NCI-H128 (cell line): ENCODE results near the gene ZIC5.
"Not testable (repeated sequence)": the region's sequence is repeated elsewhere in the genome, so short reads cannot be mapped to it uniquely, and the experiment has no call there.

Experiments used
- DNase-seq: peaks from one replicate; lab custom pipeline; 2025; ENCODE audit not compliant: unreplicated experiment; lab: John Stamatoyannopoulos, UW

ZIC5 gene

DNA sequence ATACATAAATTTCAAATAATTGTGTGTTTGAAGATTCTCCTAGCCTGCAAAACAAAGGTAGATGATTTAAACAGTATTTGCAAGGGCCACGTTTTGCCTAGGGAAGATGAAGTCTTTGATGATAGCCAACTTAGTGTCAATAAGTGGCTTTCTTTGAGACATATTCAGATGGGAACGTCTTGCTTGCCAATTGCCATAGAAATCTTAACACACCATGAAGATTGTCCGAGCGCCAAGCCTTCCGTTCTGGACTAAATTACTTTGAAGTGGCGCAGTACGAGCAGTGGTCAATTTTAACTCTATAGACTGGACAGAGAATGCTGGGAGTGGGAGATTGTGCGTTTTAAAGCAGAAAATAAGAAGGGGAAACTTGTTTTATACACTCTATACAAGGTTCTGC, 9.9 kb downstream of the ZIC5 start:
- DNase-seq: no peak

DNA sequence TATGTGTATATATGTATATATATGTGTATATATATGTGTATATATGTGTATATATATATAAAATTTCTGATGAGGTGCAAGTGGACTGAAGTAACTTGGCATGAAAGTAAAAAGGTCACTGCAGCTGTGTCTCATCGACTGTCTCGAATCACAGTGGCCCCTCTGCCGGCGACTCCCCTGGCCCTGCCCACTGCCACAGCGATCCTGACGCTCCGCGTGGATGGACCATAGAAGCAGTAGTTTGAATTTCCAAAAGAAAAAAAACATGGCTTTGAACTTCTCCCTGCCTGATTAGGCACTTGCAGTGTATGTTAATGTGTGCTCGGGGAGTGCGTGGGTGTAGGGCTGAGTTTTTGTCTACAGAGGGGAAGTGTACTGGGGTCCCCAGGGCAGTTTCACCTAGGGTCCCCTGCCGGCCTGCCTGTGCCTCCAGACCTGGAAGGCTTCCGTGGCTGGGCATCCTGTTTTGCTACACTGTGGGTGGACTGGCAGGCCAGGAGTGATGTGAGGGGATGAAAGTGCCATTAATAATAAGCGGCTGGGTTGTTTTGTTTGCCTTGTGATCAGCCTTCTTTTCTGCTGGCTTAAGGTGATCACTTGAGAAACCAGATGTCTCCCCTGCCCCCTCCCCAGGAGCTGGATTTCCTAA, 10.8 kb downstream of the ZIC5 start:
- no peak for DNase-seq

- no peak for DNase-seq
Observed at GRCh38 chr13:99959540-99960230, 11.9 kb downstream of the ZIC5 start.

- no peak for DNase-seq
Observed at GRCh38 chr13:99959127-99959539, 12.4 kb downstream of the ZIC5 start.

DNA sequence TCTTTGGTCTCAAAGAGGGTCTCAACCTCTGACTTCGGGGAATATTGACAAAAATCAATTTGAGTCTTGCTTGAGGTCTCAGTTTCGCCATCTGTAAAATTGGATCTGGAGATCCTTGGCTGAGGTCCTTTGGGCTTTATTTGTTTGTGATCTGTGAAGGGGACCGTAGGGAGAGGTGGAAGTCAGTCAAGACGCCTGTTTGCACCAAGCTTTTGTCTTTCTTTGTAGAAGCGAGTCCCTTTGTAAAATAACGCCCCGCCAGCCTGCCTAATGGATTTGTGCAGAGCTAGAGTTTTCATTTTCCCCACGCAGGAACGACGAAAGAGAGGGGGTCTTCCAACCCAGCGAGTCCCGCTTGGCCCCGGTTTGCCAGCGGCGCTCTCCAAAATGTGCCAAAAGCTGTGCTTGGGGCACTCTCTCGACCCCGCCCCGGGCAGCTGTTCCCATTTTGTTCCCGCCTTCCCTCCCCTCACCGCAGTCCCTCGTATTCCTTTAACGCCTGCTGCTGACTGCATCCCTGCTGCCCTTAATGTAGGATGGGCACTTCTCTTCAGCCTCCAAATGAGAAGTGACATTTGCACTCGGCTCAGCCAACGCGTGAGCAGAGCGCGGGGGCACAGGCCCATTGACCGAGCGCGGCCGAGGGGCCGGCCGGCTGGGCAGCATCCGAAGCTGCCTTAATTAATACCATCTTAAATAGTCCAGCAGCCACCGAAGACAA, 13.0 kb downstream of the ZIC5 start:
- no peak for DNase-seq

DNA sequence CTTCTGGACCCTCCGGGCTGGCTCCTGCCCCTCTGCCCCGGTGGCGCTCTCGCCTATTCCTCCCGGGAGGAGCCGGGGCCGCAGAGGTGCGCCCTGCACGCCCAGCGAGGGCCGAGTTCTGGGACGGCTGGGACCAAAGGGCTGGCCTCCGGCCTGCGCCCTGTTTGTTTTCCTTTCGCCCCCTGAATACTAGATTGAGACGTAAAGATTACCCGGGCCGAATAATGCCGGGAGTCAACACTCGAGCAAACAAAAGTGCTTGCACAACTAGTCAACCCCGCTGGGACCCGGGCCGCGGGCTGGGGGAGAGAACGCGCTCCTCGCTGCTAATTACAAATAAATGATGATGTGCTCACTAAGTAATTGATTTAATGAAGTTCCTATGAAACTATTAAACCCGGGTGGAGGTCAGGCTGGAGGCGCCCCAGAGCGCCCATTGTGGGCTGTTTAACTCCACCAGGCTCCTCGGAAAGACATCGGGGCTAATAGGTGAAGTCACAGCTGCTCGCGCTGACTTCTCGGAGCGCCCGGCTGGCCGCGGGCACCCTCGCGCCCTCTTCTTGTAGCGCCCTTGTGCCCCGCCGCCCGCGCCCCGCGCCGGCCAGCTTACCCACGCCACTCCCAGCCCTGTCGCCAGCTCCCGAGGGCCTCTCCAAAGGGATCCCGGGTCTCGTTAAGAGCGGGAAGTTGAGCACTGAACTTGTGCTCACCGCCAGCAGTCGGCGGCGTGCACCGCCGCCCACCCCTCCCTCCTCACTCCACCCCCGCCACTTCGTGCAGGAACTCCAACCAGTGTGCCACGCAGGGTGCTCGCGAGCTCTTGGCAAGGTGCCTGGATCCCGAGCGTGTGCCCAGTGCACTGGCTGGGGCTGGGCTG, 14.9 kb downstream of the ZIC5 start:
- no peak for DNase-seq

GRCh38 chr13:99955747-99956472, 15.7 kb downstream of the ZIC5 start:
- DNase-seq: no peak

- DNase-seq: no peak
Observed at GRCh38 chr13:99955107-99955746, 16.3 kb downstream of the ZIC5 start.

- no peak for DNase-seq
Observed at GRCh38 chr13:99953138-99953755, 18.3 kb downstream of the ZIC5 start.

GRCh38 chr13:99951666-99952065, 19.9 kb downstream of the ZIC5 start:
- DNase-seq: not testable (repeated sequence)

GRCh38 chr13:99949679-99950413, 21.7 kb downstream of the ZIC5 start:
- DNase-seq: no peak

- DNase-seq: no peak
Observed at GRCh38 chr13:99948907-99949678, 22.5 kb downstream of the ZIC5 start.

DNA sequence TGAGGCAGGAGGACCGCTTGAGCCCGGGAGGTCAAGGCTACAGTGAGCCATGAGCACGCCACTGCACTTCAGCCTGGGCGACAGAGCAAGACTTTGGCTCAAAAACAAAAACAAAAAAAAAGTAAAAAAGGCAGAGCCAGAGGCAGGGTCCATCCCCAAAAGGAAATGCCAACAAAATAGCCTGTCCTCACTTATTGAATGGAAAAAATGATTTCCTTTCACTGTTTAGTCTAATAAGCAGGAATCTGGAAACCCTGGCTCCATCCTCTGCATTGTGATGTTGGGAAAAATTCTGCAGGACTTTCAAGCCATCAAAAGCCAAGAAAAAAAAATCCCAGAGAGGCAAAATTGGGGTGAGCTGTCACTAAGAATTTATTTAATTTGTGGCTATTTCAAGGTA, 23.2 kb downstream of the ZIC5 start:
- no peak for DNase-seq

DNA sequence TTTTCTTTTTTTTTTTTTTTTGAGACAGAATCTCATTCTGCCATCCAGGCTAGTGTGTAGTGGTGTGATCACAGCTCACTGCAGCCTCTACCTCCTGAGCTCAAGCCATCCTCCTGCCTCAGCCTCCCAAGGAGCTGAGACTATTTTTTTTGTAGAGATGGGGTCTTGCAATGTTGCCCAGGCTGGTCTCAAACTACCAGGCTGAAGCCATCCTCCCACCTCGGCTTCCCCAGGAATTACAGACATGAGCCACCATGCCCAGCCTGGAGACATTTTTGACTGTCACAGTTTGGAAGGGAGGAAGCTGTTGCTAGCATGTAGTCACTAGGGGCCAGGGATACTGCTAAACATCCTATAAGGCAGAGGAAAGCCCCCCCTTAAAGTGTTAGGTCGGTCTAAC, 23.9 kb downstream of the ZIC5 start:
- DNase-seq: no peak

DNA sequence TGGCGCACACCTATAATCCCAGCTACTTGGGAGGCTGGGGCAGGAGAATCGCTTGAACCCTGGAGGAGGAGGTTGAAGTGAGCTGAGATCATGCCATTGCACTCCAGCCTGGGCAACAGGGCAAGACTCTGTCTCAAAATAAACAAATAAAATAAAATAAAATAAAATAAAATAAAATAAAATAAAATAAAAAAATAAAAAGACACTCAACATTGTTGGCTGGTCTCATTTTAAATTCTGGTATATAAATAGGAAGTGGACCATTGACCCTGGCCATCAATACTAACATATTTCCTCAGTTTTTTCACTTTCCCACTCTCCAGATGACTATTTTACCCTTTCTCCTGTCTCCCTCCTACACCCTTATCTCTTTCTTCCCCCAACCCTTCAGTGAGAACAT, 26.1 kb downstream of the ZIC5 start:
- not testable (repeated sequence) for DNase-seq

DNA sequence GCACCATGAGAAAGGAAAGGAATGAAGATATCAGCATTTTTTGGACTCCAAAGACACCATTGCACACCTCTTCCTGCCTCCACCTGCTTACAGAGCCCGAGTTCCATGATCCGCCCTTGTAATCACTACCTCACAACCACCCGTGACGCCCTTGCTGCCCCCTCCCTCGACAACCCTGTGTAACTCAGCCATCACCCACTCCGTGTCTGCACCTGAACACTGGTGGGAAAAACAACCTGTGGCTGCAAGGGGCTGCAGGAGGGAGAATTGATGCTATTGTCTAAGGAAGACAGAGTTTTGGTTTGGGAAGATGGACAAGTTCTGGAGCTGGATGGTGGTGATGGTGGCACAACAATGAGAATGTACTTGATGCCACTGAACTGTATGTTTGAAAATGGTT, 27.0 kb downstream of the ZIC5 start:
- no peak for DNase-seq

DNA sequence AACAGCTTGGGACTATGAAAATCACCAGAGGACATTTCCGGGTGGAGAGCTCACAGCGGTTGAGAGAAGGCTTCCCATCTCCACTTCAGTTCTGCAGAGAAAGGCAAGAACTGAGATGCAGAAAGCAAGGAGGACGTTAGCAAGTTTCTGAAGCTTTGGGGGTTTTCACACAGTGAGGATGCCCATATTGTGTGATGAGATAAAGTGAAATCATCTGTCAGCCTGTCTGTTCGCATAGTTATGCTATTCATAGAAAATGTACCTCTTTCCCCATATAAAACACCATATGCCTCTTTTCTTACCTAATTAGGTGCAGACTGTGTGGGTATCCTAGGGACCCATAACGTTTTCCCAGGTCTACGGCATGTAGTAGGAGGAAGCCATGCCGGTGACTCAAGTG, 27.5 kb downstream of the ZIC5 start:
- no peak for DNase-seq

GRCh38 chr13:99941911-99942310, 29.7 kb downstream of the ZIC5 start:
- no peak for DNase-seq
